NCI-H2196 (cell line): ENCODE data around the gene CAMP.
A peak's percentile ranks its signal among the peaks of the same experiment; 100 is the strongest.
"Not testable (repeated sequence)": the region's sequence is repeated elsewhere in the genome, so short reads cannot be mapped to it uniquely, and the experiment has no call there.

Experiments used
- DNase-seq: peaks from one replicate; lab custom pipeline; 2025; ENCODE audit not compliant: unreplicated experiment; lab: John Stamatoyannopoulos, UW

Gene CAMP

DNA sequence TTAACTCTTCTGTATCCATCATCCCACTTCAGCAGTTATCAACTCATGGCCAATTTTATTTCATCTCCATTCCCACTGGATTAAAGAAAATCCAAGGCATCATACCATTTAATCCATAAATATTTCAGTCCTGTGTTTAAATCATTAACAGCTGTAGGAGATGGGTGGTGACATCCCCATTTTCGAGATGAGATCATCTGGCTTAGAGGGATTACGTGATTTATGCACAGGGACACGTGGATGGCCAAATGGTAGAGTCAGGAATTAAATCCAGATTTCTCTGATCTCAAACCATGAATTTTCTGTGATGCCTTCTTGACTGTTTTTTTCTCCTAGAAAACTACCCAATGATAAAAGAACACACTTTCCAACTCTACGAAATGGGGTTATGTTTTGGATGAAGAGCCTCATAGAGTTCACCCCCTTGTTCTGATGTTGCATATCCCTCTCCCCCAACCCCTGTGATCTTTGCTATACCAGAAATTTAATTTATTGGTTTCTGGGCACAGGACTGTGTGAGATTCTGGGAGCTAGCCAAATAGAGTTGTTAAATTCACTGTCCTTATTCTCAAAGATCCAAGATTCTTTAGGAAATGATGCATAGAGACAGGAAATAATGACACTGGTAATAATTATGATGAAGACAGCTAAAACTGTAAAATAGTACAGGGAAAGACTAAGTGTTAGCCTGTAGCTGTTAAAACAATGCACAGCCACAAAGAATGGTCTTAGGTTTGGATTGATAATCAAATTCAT lies 25.0 kb downstream of the CAMP start:
- DNase-seq: no peak

DNA sequence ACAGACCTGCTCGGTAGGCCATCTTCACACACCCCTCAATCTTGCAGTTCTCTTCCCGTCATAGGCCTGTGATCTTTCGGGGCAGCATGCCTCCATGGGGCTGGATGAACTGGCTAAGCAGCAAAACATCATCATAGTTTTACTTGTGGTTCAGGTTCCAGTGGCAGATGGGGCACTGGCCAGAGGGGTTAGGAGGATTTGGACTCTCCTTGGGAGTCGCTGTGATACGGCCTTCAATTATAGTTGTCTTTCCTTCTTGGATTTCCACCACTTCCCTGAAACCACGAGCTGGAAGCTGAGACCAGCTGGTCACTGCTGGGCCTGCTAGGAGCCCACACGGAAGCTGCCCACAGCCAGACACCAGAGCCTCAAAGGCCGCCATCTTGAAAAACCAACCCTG lies 33.3 kb downstream of the CAMP start:
- DNase-seq: no peak

DNA sequence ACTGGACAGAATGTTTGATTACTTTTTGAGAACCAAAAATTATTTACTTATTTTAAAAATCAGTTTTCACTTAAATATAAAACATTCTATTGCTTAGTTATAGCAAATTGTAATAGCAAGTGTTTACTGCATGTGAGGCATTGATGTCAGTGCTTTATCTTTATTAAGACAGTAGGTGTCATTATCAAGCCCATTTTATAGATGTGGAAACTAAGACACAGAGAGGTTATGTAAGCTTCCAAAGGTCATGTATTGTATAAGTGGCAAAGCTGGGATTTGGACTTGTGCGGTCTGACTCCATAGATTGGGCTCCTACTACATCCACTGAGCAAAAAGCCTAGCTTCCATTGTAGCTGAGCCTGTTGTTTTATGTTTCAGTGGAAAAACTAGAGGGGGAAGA lies 35.2 kb downstream of the CAMP start:
- no peak for DNase-seq

DNA sequence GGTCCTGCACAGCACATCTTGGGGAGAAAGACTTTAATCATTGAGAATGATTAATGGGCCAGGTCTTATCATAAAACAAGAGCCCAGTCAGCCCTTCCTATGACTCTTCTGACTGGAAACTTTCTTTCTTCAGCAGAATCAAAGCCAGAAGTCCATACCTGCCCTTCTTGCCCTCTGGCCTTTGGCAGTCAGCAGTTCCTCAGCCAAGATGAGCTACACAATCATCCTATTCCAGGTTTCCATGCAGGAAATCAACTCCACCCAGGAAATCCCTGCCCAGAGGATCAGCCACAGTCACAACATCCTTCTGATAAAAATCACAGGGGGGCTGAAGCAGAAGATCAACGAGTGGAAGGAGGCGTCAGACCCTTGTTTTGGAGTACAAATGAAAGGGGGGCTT lies 44.5 kb downstream of the CAMP start:
- DNase-seq: no peak

DNA sequence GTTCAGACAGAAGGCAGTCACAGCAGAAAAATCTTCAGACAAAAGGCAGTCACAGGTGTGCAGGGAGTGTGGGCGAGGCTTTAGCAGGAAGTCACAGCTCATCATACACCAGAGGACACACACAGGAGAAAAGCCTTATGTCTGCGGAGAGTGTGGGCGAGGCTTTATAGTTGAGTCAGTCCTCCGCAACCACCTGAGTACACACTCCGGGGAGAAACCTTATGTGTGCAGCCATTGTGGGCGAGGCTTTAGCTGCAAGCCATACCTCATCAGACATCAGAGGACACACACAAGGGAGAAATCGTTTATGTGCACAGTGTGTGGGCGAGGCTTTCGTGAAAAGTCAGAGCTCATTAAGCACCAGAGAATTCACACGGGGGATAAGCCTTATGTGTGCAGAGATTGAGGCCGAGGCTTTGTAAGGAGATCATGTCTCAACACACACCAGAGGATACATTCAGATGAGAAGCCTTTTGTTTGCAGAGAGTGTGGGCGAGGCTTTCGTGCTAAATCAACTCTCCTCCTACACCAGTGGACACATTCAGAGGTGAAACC lies 45.2 kb downstream of the CAMP start:
- DNase-seq: peak; percentile 20

DNA sequence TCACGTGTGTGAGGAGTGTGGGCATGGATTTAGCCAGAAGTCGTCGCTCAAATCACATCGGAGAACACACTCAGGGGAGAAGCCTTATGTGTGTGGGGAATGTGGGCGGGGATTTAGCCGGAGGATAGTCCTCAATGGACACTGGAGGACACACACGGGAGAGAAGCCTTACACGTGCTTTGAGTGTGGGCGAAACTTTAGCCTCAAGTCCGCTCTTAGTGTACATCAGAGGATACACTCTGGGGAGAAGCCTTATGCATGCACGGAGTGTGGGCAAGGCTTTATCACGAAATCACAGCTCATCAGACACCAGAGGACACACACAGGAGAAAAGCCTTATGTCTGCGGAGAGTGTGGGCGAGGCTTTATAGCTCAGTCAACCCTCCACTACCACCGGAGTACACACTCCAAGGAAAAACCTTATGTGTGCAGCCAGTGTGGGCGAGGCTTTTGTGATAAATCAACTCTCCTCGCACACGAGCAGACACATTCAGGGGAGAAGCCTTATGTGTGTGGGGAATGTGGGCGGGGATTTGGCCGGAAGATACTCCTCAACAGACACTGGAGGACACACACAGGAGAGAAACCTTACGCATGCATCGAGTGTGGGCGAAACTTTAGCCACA lies 45.8 kb downstream of the CAMP start:
- no peak for DNase-seq

DNA sequence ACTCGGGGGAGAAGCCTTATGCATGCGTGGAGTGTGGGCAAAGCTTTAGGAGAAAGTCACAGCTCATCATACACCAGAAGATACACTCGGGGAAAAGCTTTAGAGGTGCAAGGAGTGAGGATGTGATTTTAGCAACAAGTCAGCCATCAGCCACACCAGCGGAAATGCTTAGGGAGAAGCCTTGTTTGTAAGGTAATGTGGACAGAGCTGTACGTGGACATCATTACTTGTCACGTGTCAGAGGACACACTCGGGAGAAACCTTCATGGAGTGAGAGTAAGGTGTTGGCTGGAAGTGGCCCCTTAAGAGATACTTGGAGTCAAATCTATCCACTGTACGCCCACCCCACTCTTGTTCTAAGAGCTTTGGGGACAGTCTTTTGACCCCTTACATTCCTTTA lies 46.3 kb downstream of the CAMP start:
- no peak for DNase-seq

DNA sequence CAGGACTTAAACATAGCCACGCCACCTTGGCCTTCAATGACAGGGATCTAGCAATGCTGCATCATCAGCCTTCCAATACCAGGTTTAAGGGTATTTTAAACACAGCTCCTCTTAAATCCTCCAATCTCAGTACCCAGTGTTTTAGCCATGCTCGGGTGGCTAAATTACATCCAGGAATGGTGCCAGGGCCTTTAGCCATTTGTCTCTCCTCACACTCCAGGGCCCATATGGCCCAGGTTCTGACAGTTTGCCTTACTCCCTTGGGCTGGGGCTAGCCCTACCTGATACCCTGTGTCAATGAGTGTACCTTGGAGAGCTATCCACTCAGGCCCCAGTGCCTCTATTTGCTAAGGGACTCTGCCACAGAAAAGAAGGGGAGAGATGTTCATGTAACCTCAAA lies 47.0 kb downstream of the CAMP start:
- DNase-seq: no peak

DNA sequence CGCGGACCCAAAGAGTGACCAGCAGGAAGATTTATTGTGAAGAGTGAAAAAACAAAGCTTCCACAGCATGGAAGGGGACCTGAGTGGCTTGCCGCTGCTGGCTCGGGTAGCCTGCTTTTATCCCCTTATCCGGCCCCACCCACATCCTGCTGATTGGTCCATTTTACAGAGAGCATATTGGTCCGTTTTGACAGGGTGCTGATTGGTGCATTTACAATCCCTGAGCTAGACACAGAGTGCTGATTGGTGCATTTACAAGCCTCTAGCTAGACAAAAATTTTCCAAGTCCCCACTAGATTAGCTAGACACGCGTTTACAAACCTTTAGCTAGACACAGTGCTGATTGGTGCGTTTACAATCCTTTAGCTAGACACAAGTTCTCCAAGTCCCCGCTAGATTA lies 47.9 kb downstream of the CAMP start:
- not testable (repeated sequence) for DNase-seq

DNA sequence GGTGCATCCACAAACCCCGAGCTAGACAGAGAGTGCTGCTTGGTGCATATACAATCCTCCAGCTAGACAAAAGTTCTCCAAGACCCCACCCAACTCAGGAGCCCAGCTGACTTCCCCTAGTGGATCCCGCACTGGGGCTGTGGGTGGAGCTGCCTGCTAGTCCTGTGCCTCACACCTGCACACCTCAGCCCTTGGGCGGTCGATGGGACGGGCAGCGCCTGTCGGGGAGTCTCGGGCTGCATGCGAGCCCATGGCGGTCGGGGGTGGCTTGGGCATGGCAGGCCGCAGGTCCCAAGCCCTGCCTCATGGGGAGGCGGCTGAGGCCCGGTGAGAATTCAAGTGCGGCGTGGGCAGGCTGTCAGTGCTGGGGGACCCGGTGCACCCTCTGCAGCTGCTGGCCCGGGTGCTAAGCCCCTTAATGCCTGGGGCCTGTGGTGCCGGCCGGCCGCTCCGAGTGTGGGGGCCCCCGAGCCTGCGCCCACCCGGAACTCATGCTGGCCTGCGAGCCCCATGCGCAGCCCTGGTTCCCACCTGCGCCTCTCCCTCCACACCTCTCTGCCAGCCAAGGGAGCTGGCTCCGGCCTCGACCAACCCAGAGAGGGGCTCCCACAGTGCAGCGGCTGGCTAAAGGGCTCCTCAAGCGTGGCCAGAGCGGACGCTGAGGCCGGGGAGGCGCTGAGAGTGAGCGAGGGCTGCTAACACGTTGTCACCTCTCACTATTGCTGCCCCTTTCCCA lies 48.6 kb downstream of the CAMP start:
- no peak for DNase-seq

DNA sequence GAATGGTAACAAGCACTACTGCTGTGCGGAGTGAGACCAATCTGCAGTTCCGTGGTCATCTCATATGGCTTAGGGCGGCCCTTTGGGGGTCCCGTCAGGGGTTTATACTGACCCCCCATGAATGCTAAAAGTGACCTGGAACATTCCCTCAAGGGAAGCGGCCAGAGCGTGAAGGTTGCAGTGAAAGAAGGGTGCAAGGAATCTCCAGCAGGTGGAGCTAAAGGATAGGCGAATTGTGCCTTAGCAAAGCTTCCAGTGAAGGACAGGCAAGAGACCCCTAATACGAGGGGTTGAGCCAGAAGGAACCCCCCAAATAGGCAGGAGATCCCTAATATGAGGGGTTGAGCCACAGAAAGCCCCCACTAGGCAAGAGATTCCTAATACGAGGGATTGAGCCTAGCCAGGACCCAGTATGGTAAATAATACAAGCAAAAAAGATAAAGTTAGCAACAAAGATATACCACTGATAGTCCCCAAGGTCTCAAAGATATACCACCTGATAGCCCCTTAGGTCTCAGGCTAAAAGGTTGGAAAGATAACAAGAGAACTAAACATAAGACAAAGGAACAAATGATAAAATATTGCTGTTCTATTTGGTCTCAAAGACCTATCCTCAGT lies 50.4 kb downstream of the CAMP start:
- DNase-seq: peak; percentile 50

DNA sequence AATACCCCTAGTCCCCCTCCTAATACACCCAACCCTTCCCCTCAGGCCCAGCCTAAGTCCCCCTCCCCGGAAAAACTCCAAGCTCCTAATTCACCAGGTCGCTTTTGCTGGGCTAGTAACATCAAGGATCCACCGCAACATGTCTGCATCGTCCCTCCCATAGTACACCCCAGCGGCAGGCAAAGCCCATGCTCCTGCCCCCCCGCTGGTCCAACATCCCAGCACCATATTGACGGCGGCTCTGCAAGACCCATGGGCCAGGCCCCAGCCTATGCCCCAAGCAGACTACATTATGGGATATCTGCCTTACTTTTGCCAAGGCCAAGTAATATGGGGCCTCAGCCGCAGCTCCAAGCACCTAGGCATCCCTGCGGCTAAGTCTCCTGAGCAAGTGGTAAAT lies 51.2 kb downstream of the CAMP start:
- no peak for DNase-seq
